Keratinocyte (primary cell): ENCODE measurements around the gene ZNF14. TPM values are rescaled to one million over a fixed set of nuclear protein-coding genes. Genes with fewer than 3 reads are reported as not detected.
"Not testable (repeated sequence)": the region's sequence is repeated elsewhere in the genome, so short reads cannot be mapped to it uniquely, and the experiment has no call there.

ENCODE experiments used
- DNase-seq: peaks from one replicate; pipeline ENCODE4 v3.0.0-alpha.2; 2011; ENCODE audit warnings: low read depth, missing footprints, low spot score
- FAIRE-seq: peaks from 2 replicates; lab custom pipeline; 2011; peaks lifted over from hg19 to GRCh38; lab: Jason Lieb, UNC
- H2AFZ ChIP-seq: 2 replicates; pipeline ENCODE4 v1.6.0; 2012; ENCODE audit warnings: low read length, control low read depth, inconsistent platforms; ENCODE audit not compliant: control insufficient read depth
- H3K27ac ChIP-seq: 2 replicates; pipeline ENCODE4 v1.5.1; 2011; ENCODE audit warnings: low read length; ENCODE audit not compliant: control insufficient read depth, insufficient read depth
- H3K27me3 ChIP-seq: 3 replicates; pipeline ENCODE4 v1.6.0; 2011; ENCODE audit warnings: low read length; ENCODE audit not compliant: control insufficient read depth, insufficient read depth; ENCODE audit errors: extremely low read depth
- H3K36me3 ChIP-seq, 2 experiments: 2 replicates in 1 of 2; 3 replicates in 1 of 2; pipeline ENCODE4 v1.5.1; 2011; ENCODE audit warnings: low read length in 2 of 2, mild to moderate bottlenecking in 1 of 2; ENCODE audit not compliant: control insufficient read depth in 2 of 2, insufficient read depth in 2 of 2; ENCODE audit errors: extremely low read depth in 1 of 2
- H3K4me1 ChIP-seq: 3 replicates; pipeline ENCODE4 v1.5.1; 2011; ENCODE audit warnings: low read length; ENCODE audit not compliant: control insufficient read depth, insufficient read depth; ENCODE audit errors: extremely low read depth
- H3K4me2 ChIP-seq: 3 replicates; pipeline ENCODE4 v1.6.0; 2011; ENCODE audit warnings: low read depth, low read length; ENCODE audit not compliant: control insufficient read depth, insufficient read depth; ENCODE audit errors: extremely low read depth
- H3K4me3 ChIP-seq, 3 experiments: fragments of 200-600 bp in 1 of 3; sonication (generic) in 1 of 3; 2 replicates in 2 of 3; 3 replicates in 1 of 3; pipeline ENCODE4 v1.5.1; 2011 to 2016; ENCODE audit warnings: low read length in 3 of 3, mild to moderate bottlenecking in 3 of 3, control low read depth in 2 of 3, inconsistent platforms in 1 of 3, low read depth in 1 of 3, mixed read lengths in 1 of 3, mixed run types in 1 of 3, moderate library complexity in 1 of 3; ENCODE audit not compliant: control insufficient read depth in 2 of 3, insufficient read depth in 2 of 3; ENCODE audit errors: extremely low read depth in 1 of 3
- H3K79me2 ChIP-seq: 2 replicates; pipeline ENCODE4 v1.6.0; 2012; ENCODE audit warnings: low read length; ENCODE audit not compliant: control insufficient read depth, insufficient read depth
- H3K9ac ChIP-seq: 3 replicates; pipeline ENCODE4 v1.6.0; 2011; ENCODE audit warnings: low read length; ENCODE audit not compliant: control insufficient read depth, insufficient read depth; ENCODE audit errors: extremely low read depth
- H3K9me1 ChIP-seq: 3 replicates; pipeline ENCODE4 v1.6.0; 2011; ENCODE audit warnings: low read length; ENCODE audit not compliant: control insufficient read depth, insufficient read depth; ENCODE audit errors: extremely low read depth
- H3K9me3 ChIP-seq: 2 replicates; pipeline ENCODE4 v1.5.1; 2012; ENCODE audit warnings: low read depth, low read length; ENCODE audit not compliant: control insufficient read depth
- H4K20me1 ChIP-seq: 3 replicates; pipeline ENCODE4 v1.6.0; 2011; ENCODE audit warnings: low read length; ENCODE audit not compliant: control insufficient read depth, insufficient read depth; ENCODE audit errors: extremely low read depth
- CTCF ChIP-seq, 3 experiments: IDR thresholded peaks in 1 of 3; conservative IDR thresholded peaks in 1 of 3; optimal IDR thresholded peaks in 1 of 3; 2 replicates in 2 of 3; 3 replicates in 1 of 3; pipeline versions ENCODE3 to v1.5.1; 2011; ENCODE audit warnings: low read length in 3 of 3, mild to moderate bottlenecking in 3 of 3, moderate library complexity in 2 of 3, control low read depth in 1 of 3, inconsistent platforms in 1 of 3; ENCODE audit not compliant: insufficient read depth in 2 of 3; ENCODE audit errors: extremely low read depth in 1 of 3
- EZH2 ChIP-seq: IDR thresholded peaks from one replicate; pipeline ENCODE4 v1.6.1; 2012; ENCODE audit warnings: inconsistent platforms, mild to moderate bottlenecking, low read length, moderate library complexity
- dilution Hi-C: fragments of 300-500 bp; cut with MboI; formaldehyde crosslinking; loops from one replicate; pipeline ENCODE4 v1.7.0; 2020; ENCODE audit warnings: low sequenced_read_pairs; ENCODE audit not compliant: extremely low pct_ligation_motif_present
- polyA minus RNA-seq, 3 experiments: library from RNA; depleted of rRNA, polyadenylated mRNA; stranded (reverse); fragments of >200 nt; gene quantifications; 1 replicate in 1 of 3; 2 replicates in 1 of 3; 3 replicates in 1 of 3; pipeline ENCODE4 v1.2.3, GENCODE V29; 2011
- polyA plus RNA-seq, 5 experiments: library from polyadenylated mRNA; depleted of rRNA in 3 of 5; stranded (reverse) in 3 of 5; stranded (forward) in 1 of 5; unstranded in 1 of 5; fragments of >200 nt; gene quantifications; 1 replicate in 1 of 5; 2 replicates in 3 of 5; 3 replicates in 1 of 5; pipeline versions ENCODE4 v1.2.1 to v1.2.3, GENCODE V29; 2011 to 2012; ENCODE audit warnings: missing spikeins in 2 of 5, low read depth in 1 of 5, low replicate concordance in 1 of 5

Gene ZNF14
- polyA plus RNA-seq = 1.8 to 2.1 TPM (median 2.1 TPM) in 3 replicates
- 1.3 TPM for polyA plus RNA-seq (2011; ENCODE audit: low read depth)
- 0.79 and 1.8 TPM in 2 replicates for polyA plus RNA-seq (2011; cell fraction: cytosol; rRNA removed)
- 3.2 and 3.4 TPM in 2 replicates for polyA plus RNA-seq (2011; cell fraction: nucleus; rRNA removed)
- polyA plus RNA-seq (2012; ENCODE audit: low replicate concordance) = 1.5 and 2.6 TPM in 2 replicates
- 0.20 to 4.5 TPM (median 2.3 TPM) in 3 replicates for polyA minus RNA-seq
- polyA minus RNA-seq (2011; cell fraction: cytosol; rRNA and poly(A)+ RNA removed) = 0.77 TPM
- polyA minus RNA-seq (2011; cell fraction: nucleus; rRNA and poly(A)+ RNA removed) = 2.4 and 5.6 TPM in 2 replicates

GRCh38 chr19:19732579-19733501 is at the start of gene ZNF14:
Gene ZNF14, minus strand, starts transcription at chr19:19733112. Its CDS starts 154 bp downstream, at chr19:19732958.
- Histone ChIP-seq H3K4me3 (peak within 1 kb of the TSS; percentile 77 to 99 (median 92)), H3K9me3 (no peaks in the 10 kb centered on the region), H3K36me3 (no peaks in the 10 kb centered on the region), H4K20me1 (no peaks in the 10 kb centered on the region), H3K9me1 (no peaks in the 10 kb centered on the region), H3K4me1 (peaks cover 2% of the 10 kb centered on the region), H3K79me2 (peaks cover 29% of the 10 kb centered on the region), H3K4me2 (peak within 1 kb of the TSS; percentile 92), H2AFZ (peak within 1 kb of the TSS; percentile 96), H3K9ac (peak within 1 kb of the TSS; percentile 71), H3K27ac (peak within 1 kb of the TSS; percentile 34), H3K27me3 (no peaks in the 10 kb centered on the region)
- dilution Hi-C loops = no loop called here
- peak; percentile 86 for FAIRE-seq
- peak; percentile 53 for DNase-seq
- TF ChIP-seq CTCF (optimal IDR thresholded peaks at IDR 0.05 in 1 of 3, IDR thresholded peaks at IDR 0.05 in 1 of 3, conservative IDR thresholded peaks at IDR 0.05 in 1 of 3; ENCODE audit: extremely low read depth in 1 of 3, insufficient read depth in 2 of 3, low read length in 3 of 3) (peak in 2 of 3 experiments; percentile 5 to 29), EZH2 (no peak)

- H3K79me2 ChIP-seq, H4K20me1 ChIP-seq, H2AFZ ChIP-seq, H3K9me3 ChIP-seq, H3K36me3 ChIP-seq, H3K27ac ChIP-seq, H3K4me1 ChIP-seq, FAIRE-seq, H3K27me3 ChIP-seq, H3K9me1 ChIP-seq, DNase-seq, H3K4me2 ChIP-seq, dilution Hi-C loops, H3K4me3 ChIP-seq, H3K9ac ChIP-seq: not testable (repeated sequence)
Measured at GRCh38 chr19:19781791-19782190, 48.9 kb upstream of the ZNF14 start.
